ENCODE data around the gene EIF3D. TPM values are rescaled to one million over a fixed set of nuclear protein-coding genes. Genes with fewer than 3 reads are reported as not detected.

Gene EIF3D
- total RNA-seq, 1 experiment from 2014 or later, result 306 TPM

DNA sequence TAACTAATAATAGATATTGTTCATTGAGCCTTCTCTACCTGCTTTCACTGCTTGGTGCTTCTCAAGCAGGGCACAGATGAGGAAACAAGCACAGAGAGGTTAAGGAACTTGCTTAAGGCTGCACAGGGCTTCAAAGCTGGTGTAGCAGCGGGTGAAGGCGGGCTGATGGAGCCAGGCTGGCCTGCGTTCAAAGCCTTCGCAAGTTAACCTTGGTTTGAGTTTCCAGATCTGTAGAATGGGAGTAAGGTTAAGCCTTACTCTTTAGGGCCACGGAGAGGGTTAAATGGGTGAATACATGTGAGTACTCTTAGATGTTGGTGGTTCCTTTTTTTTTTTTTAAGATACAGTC, 36.2 kb upstream of the EIF3D start:
- DNase-seq (ENCODE audit: low read depth, low spot score), result no peak
- Histone ChIP-seq H3K79me2 (ENCODE audit: insufficient read depth, low read length) (no peaks in the 10 kb centered on the region), H3K4me2 (ENCODE audit: low read length) (peak overlapping the region; percentile 37; the same call in 1 of the 2 replicates), H3K4me1 (ENCODE audit: control insufficient read depth in 1 of 2, insufficient read depth in 2 of 2, low read length in 2 of 2) (peaks cover 10 to 39% of the 10 kb centered on the region in 2 experiments; a peak in 3 of 4 replicates), H3K9ac (ENCODE audit: low read length) (no peak overlapping the region), H3K9me2 (ENCODE audit: insufficient read depth) (no peaks in the 10 kb centered on the region), H3K4me3 (replicated peaks in 1 of 2; ENCODE audit: low read depth in 1 of 2, low read length in 2 of 2) (no peak overlapping the region), H2AFZ (ENCODE audit: low read depth, low read length, poor library complexity, severe bottlenecking) (no peak overlapping the region), H3K27ac (ENCODE audit: low read depth, low read length) (no peak overlapping the region), H3K9me3 (ENCODE audit: control insufficient read depth in 1 of 2, insufficient read depth in 1 of 2, low read depth in 1 of 2, low read length in 2 of 2) (no peaks in the 10 kb centered on the region), H3K36me3 (ENCODE audit: control insufficient read depth in 1 of 2, insufficient read depth in 2 of 2, low read length in 2 of 2) (no peaks in the 10 kb centered on the region), H3K27me3 (ENCODE audit: insufficient read depth, low read length) (no peaks in the 10 kb centered on the region), H4K20me1 (ENCODE audit: insufficient read depth) (no peaks in the 10 kb centered on the region)
- ChIA-PET RAD21 (ENCODE audit: low non-redundant PET in 1 of 2, low total read pairs in 2 of 2, uncharacterized antibody in 2 of 2, unreplicated experiment in 2 of 2) (no interaction called here), CTCF (interaction anchor here (1.0 kb wide), 1 partner anchor 12 kb away, joined by 3 read pairs; no protein-coding TSS in a partner anchor), POLR2A (no interaction called here)
- intact Hi-C loops (cut with micrococcal nuclease), result no loop called here
- TF ChIP-seq CBX3 (IDR thresholded peaks at IDR 0.05; ENCODE audit: low read depth), result no peak
- TF ChIP-seq CEBPB (IDR thresholded peaks at IDR 0.05; ENCODE audit: low read depth), result no peak
- no peak for TF ChIP-seq REST (IDR thresholded peaks at IDR 0.05; ENCODE audit: low read depth)
- no peak for TF ChIP-seq JUND (IDR thresholded peaks at IDR 0.05)
- TF ChIP-seq, protein P1, sequence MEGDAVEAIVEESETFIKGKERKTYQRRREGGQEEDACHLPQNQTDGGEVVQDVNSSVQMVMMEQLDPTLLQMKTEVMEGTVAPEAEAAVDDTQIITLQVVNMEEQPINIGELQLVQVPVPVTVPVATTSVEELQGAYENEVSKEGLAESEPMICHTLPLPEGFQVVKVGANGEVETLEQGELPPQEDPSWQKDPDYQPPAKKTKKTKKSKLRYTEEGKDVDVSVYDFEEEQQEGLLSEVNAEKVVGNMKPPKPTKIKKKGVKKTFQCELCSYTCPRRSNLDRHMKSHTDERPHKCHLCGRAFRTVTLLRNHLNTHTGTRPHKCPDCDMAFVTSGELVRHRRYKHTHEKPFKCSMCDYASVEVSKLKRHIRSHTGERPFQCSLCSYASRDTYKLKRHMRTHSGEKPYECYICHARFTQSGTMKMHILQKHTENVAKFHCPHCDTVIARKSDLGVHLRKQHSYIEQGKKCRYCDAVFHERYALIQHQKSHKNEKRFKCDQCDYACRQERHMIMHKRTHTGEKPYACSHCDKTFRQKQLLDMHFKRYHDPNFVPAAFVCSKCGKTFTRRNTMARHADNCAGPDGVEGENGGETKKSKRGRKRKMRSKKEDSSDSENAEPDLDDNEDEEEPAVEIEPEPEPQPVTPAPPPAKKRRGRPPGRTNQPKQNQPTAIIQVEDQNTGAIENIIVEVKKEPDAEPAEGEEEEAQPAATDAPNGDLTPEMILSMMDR (IDR thresholded peaks at IDR 0.05 in 2 of 3, conservative IDR thresholded peaks at IDR 0.05 in 1 of 3; ENCODE audit: borderline replicate concordance in 1 of 3, insufficient read depth in 1 of 3, low read depth in 2 of 3, low read length in 2 of 3), result no peak
- no peak for TF ChIP-seq EZH2 (IDR thresholded peaks at IDR 0.05)
- TF ChIP-seq ZFX (IDR thresholded peaks at IDR 0.05), result no peak
- TF ChIP-seq SIN3A (IDR thresholded peaks at IDR 0.05; ENCODE audit: low read depth), result no peak
- TF ChIP-seq TCF7L2 (IDR thresholded peaks at IDR 0.05; ENCODE audit: borderline replicate concordance, extremely low read depth, insufficient read depth, insufficient read length), result no peak
- no peak for TF ChIP-seq ZNF274 (IDR thresholded peaks at IDR 0.05; ENCODE audit: low read depth, low read length)
- TF ChIP-seq EZH2phosphoT487 (IDR thresholded peaks at IDR 0.05; ENCODE audit: borderline replicate concordance), result no peak
- TF ChIP-seq RAD21 (IDR thresholded peaks at IDR 0.05; ENCODE audit: low read depth), result no peak
- TF ChIP-seq SRF (IDR thresholded peaks at IDR 0.05; ENCODE audit: low read depth), result no peak
- no peak for TF ChIP-seq MAX (IDR thresholded peaks at IDR 0.05)
- TF ChIP-seq POLR2AphosphoS5 (IDR thresholded peaks at IDR 0.05; ENCODE audit: low read depth, low read length), result no peak
- no peak for TF ChIP-seq SP1 (IDR thresholded peaks at IDR 0.05; ENCODE audit: low read depth)
- TF ChIP-seq ELF1 (IDR thresholded peaks at IDR 0.05; ENCODE audit: borderline replicate concordance, low read depth), result no peak
- no TSS peak for BruUV-seq (replicated peaks)
- no peak for ATAC-seq

Data from HCT116 (cell line).